Measurements from ENCODE around the gene DNAJC10.

The DNAJC10 gene, protein sequence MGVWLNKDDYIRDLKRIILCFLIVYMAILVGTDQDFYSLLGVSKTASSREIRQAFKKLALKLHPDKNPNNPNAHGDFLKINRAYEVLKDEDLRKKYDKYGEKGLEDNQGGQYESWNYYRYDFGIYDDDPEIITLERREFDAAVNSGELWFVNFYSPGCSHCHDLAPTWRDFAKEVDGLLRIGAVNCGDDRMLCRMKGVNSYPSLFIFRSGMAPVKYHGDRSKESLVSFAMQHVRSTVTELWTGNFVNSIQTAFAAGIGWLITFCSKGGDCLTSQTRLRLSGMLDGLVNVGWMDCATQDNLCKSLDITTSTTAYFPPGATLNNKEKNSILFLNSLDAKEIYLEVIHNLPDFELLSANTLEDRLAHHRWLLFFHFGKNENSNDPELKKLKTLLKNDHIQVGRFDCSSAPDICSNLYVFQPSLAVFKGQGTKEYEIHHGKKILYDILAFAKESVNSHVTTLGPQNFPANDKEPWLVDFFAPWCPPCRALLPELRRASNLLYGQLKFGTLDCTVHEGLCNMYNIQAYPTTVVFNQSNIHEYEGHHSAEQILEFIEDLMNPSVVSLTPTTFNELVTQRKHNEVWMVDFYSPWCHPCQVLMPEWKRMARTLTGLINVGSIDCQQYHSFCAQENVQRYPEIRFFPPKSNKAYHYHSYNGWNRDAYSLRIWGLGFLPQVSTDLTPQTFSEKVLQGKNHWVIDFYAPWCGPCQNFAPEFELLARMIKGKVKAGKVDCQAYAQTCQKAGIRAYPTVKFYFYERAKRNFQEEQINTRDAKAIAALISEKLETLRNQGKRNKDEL

DNA sequence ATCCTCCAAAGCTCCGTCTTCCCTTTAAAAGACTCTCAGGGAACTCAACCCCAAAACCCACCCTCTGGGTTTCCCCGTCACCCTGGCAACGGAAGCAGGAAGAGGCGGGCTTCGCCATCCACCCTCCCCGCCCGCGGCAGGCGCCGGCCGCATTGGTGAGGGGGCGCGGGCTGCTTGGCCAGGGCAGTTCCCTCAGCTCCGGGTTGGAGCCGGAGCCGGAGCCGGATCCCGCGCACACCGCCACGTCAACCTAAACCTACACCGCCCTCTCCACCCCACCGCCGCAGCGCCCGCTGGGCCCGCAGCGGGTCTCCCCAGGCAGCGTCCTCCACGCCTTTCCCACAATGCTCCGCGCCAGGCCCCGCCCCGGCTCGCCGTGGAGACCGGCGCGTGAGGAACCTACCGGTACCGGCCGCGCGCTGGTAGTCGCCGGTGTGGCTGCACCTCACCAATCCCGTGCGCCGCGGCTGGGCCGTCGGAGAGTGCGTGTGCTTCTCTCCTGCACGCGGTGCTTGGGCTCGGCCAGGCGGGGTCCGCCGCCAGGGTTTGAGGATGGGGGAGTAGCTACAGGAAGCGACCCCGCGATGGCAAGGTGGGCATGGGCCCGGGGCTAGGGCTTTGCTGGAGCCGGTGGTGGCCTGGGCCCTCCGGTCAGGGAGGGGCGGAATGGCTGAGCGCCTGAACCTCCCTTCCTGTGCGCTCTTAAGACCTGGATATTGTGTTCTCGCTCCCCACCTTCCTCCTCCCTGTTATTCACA is at the start of gene DNAJC10:
TSS of gene DNAJC10 (plus strand) at position 366 of the 758 bp plus-strand sequence. CDS start 1,830 bp downstream, outside the sequence.
- H3K4me3 ChIP-seq: peak within 1 kb of the TSS; percentile 79 to 99 (median 93)
- H3K27ac ChIP-seq: peak within 1 kb of the TSS; percentile 85 to 98 (median 94)
- peaks cover 0 to 5% (median 0%) of the 10 kb centered on the region in 11 experiments; a peak in 1 of 22 replicates for H4K20me1 ChIP-seq
- H3K9ac ChIP-seq: peak within 1 kb of the TSS; percentile 79 to 96 (median 91)
- no peak for TF ChIP-seq Cebpa-rat (IDR thresholded peaks at IDR 0.05)
- peaks cover 0 to 4% (median 0%) of the 10 kb centered on the region in 11 experiments; a peak in 1 of 22 replicates for H3K9me3 ChIP-seq (replicated peaks in 1 of 11)
- no peaks in the 10 kb centered on the region for H3K27me3 ChIP-seq
- peak within 1 kb of the TSS; percentile 86 to 99 (median 93) for H3K4me2 ChIP-seq
- peaks cover 9 to 36% (median 20%) of the 10 kb centered on the region in 11 experiments; a peak in 19 of 22 replicates for H3K36me3 ChIP-seq
- peaks cover 42 to 77% (median 63%) of the 10 kb centered on the region in 10 experiments for H3K4me1 ChIP-seq

DNA sequence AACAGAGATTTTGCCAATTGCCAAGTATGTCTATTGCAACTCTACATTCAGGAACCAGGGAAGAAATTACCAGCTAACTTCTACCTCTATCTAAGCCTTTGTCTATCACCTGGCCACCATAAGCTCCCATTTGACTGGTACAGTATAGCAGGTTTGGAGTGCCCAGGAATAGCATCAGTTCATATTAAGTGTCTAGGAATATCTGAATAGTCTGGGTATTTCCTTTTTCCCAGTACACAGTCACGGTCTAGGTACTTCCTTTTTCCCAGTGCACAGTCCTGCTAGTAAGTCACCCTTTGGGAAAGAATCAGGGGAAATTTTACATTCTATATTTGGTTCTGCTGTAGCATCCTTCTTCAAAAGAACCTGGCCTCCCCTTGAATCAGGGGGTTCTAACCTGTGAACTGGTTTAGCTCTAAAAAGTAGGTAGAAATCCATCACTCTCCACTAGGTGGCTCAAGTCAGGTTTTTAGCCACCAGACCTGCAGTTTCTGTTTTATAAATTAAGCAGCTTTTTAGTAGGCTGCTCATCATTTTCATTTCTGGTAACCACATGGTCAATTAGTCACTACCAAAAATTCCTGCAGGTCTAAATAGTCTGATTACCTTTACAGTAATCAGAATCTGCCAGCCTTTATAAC is 49.3 kb upstream of the DNAJC10 start:
- H3K4me2 ChIP-seq: peak overlapping the region in 4 of 11 experiments; percentile 18 to 41 (median 35); a peak in 6 of 22 replicates
- H3K9me3 ChIP-seq (replicated peaks in 1 of 11): peaks cover 0 to 26% (median 12%) of the 10 kb centered on the region in 11 experiments; a peak in 13 of 22 replicates
- H4K20me1 ChIP-seq: no peaks in the 10 kb centered on the region
- H3K27me3 ChIP-seq: no peaks in the 10 kb centered on the region
- H3K4me3 ChIP-seq: no peak overlapping the region
- H3K4me1 ChIP-seq: peaks cover 11 to 44% (median 23%) of the 10 kb centered on the region in 10 experiments
- no peaks in the 10 kb centered on the region for H3K36me3 ChIP-seq
- no peak overlapping the region for H3K9ac ChIP-seq
- H3K27ac ChIP-seq: no peak overlapping the region
- no peak for TF ChIP-seq Cebpa-rat (IDR thresholded peaks at IDR 0.05)

GRCh38 chr2:182667315-182667695 is 48.8 kb upstream of the DNAJC10 start:
- Histone ChIP-seq H3K4me2 (peak overlapping the region in 3 of 11 experiments; percentile 2 to 41 (median 36); a peak in 5 of 22 replicates), H3K4me1 (peaks cover 11 to 42% (median 23%) of the 10 kb centered on the region in 10 experiments)

DNA sequence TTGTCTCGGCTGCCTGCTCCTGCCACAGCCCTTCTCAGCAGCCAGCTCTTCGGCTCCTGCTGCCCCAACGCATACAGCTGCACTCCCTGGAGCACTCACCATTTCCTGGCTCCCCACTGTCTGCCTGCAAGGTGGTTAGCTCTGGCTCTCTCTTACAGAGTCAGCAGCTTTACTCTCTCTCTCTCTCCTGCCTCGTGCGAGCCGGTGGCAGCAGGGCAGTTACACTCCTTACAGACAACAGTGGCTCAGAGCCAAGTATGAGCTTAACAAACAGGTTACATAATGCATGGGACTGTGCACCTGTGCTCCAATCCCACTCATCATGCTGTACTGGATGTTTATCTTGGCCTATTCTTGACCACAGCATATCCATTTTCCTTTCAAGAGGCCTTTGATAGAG is 47.4 kb upstream of the DNAJC10 start:
- no peak for TF ChIP-seq Cebpa-rat (IDR thresholded peaks at IDR 0.05)

More at GRCh38 chr2:182667315-182667695, 48.8 kb upstream of the DNAJC10 start:
- Histone ChIP-seq H3K27ac (0 out of 22 replicates have a peak overlapping the region, but pooled peaks of 1 of the 11 experiments have one; percentile 10), H3K27me3 (no peaks in the 10 kb centered on the region), H3K9me3 (replicated peaks in 1 of 11) (peaks cover 0 to 26% (median 12%) of the 10 kb centered on the region in 11 experiments; a peak in 13 of 22 replicates), H4K20me1 (no peaks in the 10 kb centered on the region), H3K4me3 (no peak overlapping the region), H3K36me3 (no peaks in the 10 kb centered on the region), H3K9ac (no peak overlapping the region)
- TF ChIP-seq Cebpa-rat (IDR thresholded peaks at IDR 0.05): no peak

GRCh38 chr2:182672466-182673165 is 43.4 kb upstream of the DNAJC10 start:
- H3K4me3 ChIP-seq: no peak overlapping the region
- H3K9ac ChIP-seq: no peak overlapping the region
- TF ChIP-seq Cebpa-rat (IDR thresholded peaks at IDR 0.05): no peak
- H4K20me1 ChIP-seq: no peaks in the 10 kb centered on the region
- no peaks in the 10 kb centered on the region for H3K36me3 ChIP-seq
- peaks cover 6 to 57% (median 32%) of the 10 kb centered on the region in 11 experiments; a peak in 21 of 22 replicates for H3K9me3 ChIP-seq (replicated peaks in 1 of 11)
- H3K4me1 ChIP-seq: peaks cover 4 to 16% (median 11%) of the 10 kb centered on the region in 10 experiments; a peak in 17 of 20 replicates
- H3K27ac ChIP-seq: no peak overlapping the region
- no peaks in the 10 kb centered on the region for H3K27me3 ChIP-seq
- H3K4me2 ChIP-seq: no peak overlapping the region

More for the DNA sequence above, 47.4 kb upstream of the DNAJC10 start:
- Histone ChIP-seq H3K9ac (no peak overlapping the region), H3K4me2 (peak overlapping the region; percentile 8 to 59 (median 35); a peak in 18 of 22 replicates), H3K4me1 (peaks cover 7 to 35% (median 22%) of the 10 kb centered on the region in 10 experiments; a peak in 19 of 20 replicates), H4K20me1 (no peaks in the 10 kb centered on the region), H3K9me3 (replicated peaks in 1 of 11) (peaks cover 0 to 26% (median 12%) of the 10 kb centered on the region in 11 experiments; a peak in 13 of 22 replicates), H3K36me3 (no peaks in the 10 kb centered on the region), H3K4me3 (no peak overlapping the region), H3K27me3 (no peaks in the 10 kb centered on the region), H3K27ac (peak overlapping the region in 4 of 11 experiments; percentile 3 to 26 (median 19); a peak in 3 of 22 replicates)

GRCh38 chr2:182680837-182681236 is 35.2 kb upstream of the DNAJC10 start:
- Histone ChIP-seq H4K20me1 (no peaks in the 10 kb centered on the region), H3K27ac (peak overlapping the region in 9 of 11 experiments; percentile 80 to 97 (median 90); a peak in 18 of 22 replicates), H3K36me3 (no peaks in the 10 kb centered on the region; a peak in 1 of 22 replicates), H3K9me3 (replicated peaks in 1 of 11) (peaks cover 0 to 55% (median 24%) of the 10 kb centered on the region in 11 experiments; a peak in 19 of 22 replicates), H3K9ac (peak overlapping the region in 5 of 11 experiments; percentile 2 to 79 (median 69); a peak in 4 of 22 replicates), H3K27me3 (no peaks in the 10 kb centered on the region), H3K4me1 (peaks cover 30 to 65% (median 56%) of the 10 kb centered on the region in 10 experiments), H3K4me3 (peak overlapping the region in 3 of 10 experiments; percentile 1 to 44 (median 19); a peak in 4 of 20 replicates), H3K4me2 (peak overlapping the region; percentile 4 to 83 (median 76); a peak in 20 of 22 replicates)
- no peak for TF ChIP-seq Cebpa-rat (IDR thresholded peaks at IDR 0.05)

DNA sequence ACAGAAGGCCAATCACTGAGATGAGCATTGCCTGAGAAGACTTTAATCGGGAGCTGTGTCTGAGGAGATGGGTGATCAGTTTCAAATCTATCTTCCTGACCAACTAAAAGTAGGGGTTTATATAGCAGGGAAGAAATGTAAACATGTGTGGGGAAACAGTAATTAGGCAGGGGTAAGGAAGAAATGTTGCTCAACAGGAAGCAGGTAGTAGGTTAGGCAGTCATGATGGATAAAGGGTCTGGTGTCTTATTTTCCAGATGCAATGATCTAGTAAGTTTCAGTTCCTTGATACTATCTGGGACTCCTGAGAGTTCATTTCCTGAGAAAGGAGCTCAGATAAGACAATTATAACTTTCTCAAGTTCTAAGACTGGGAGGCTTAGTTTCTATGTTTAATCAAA is 33.8 kb upstream of the DNAJC10 start:
- Histone ChIP-seq H3K36me3 (no peaks in the 10 kb centered on the region; a peak in 2 of 22 replicates), H3K9me3 (replicated peaks in 1 of 11) (peaks cover 0 to 51% (median 19%) of the 10 kb centered on the region in 11 experiments; a peak in 18 of 22 replicates), H4K20me1 (no peaks in the 10 kb centered on the region), H3K27ac (peak overlapping the region in 10 of 11 experiments; percentile 24 to 97 (median 90); a peak in 20 of 22 replicates), H3K27me3 (no peaks in the 10 kb centered on the region), H3K4me3 (peak overlapping the region in 5 of 10 experiments; percentile 11 to 56 (median 32); a peak in 6 of 20 replicates), H3K4me2 (peak overlapping the region; percentile 36 to 83 (median 76); a peak in 21 of 22 replicates), H3K4me1 (peaks cover 30 to 65% (median 56%) of the 10 kb centered on the region in 10 experiments), H3K9ac (peak overlapping the region in 9 of 11 experiments; percentile 66 to 79 (median 70); a peak in 17 of 22 replicates)
- TF ChIP-seq Cebpa-rat (IDR thresholded peaks at IDR 0.05): peak in 9 of 11 experiments; percentile 31 to 94 (median 75); a peak in 13 of 22 replicates
